Measurements from ENCODE around the gene LMAN2L. TPM values are rescaled to one million over a fixed set of nuclear protein-coding genes. Genes with fewer than 3 reads are reported as not detected.

The LMAN2L gene
- total RNA-seq, 6 donors from 2014 or later, result 11.5 to 18.9 (median 15.2) TPM

- ATAC-seq (ENCODE audit: low FRiP score in 2 of 2), result no peak
- no peak overlapping the region for H3K27ac ChIP-seq
- no peaks in the 10 kb centered on the region for H3K9me3 ChIP-seq
- TF ChIP-seq POLR2A (IDR thresholded peaks at IDR 0.05) (no peak), POLR2AphosphoS5 (IDR thresholded peaks at IDR 0.05) (no peak), EP300 (IDR thresholded peaks at IDR 0.05) (no peak), CTCF (IDR thresholded peaks at IDR 0.05) (no peak)
- 86 to 87% methylated on average over 10 to 13 of the region's 13 CpGs for WGBS, 2 donors
- H3K27me3 ChIP-seq, result no peaks in the 10 kb centered on the region
- H3K36me3 ChIP-seq, result no peaks in the 10 kb centered on the region
- H3K4me3 ChIP-seq, result no peak overlapping the region
- peaks cover 0 to 18% (median 2%) of the 10 kb centered on the region in 4 donors for H3K4me1 ChIP-seq
- no peak for DNase-seq
Measured at GRCh38 chr2:96694816-96695455, 44.9 kb downstream of the LMAN2L start.

GRCh38 chr2:96694279-96694678 is 45.6 kb downstream of the LMAN2L start:
- no peak overlapping the region for H3K27ac ChIP-seq
- TF ChIP-seq EP300 (IDR thresholded peaks at IDR 0.05), result no peak
- no peak for TF ChIP-seq CTCF (IDR thresholded peaks at IDR 0.05)
- no peak for TF ChIP-seq POLR2A (IDR thresholded peaks at IDR 0.05)
- TF ChIP-seq POLR2AphosphoS5 (IDR thresholded peaks at IDR 0.05), result no peak

GRCh38 chr2:96693286-96694200 is 46.3 kb downstream of the LMAN2L start:
- no peak for ATAC-seq (ENCODE audit: low FRiP score in 2 of 2)

More at GRCh38 chr2:96694279-96694678, 45.6 kb downstream of the LMAN2L start:
- Histone ChIP-seq H3K9me3 (no peaks in the 10 kb centered on the region), H3K27me3 (no peaks in the 10 kb centered on the region), H3K36me3 (no peaks in the 10 kb centered on the region), H3K4me3 (no peak overlapping the region), H3K4me1 (peaks cover 0 to 18% (median 2%) of the 10 kb centered on the region in 4 donors)
- 88 to 90% methylated on average over 7 to 8 of the region's 8 CpGs for WGBS, 2 donors
- ATAC-seq (ENCODE audit: low FRiP score in 2 of 2) (no peak), DNase-seq (no peak)

More at GRCh38 chr2:96693286-96694200, 46.3 kb downstream of the LMAN2L start:
- H3K4me3 ChIP-seq, result no peak overlapping the region
- DNase-seq, result no peak
- 84 to 91% methylated on average over 9 to 13 of the region's 14 CpGs for WGBS, 2 donors
- no peaks in the 10 kb centered on the region for H3K27me3 ChIP-seq
- H3K9me3 ChIP-seq, result no peaks in the 10 kb centered on the region
- TF ChIP-seq POLR2A (IDR thresholded peaks at IDR 0.05) (no peak), EP300 (IDR thresholded peaks at IDR 0.05) (no peak), POLR2AphosphoS5 (IDR thresholded peaks at IDR 0.05) (no peak), CTCF (IDR thresholded peaks at IDR 0.05) (no peak)
- H3K27ac ChIP-seq, result peak overlapping the region in 2 of 4 donors; percentile 54 to 83
- H3K36me3 ChIP-seq, result no peaks in the 10 kb centered on the region
- peaks cover 0 to 18% (median 2%) of the 10 kb centered on the region in 4 donors for H3K4me1 ChIP-seq
